Heart right ventricle (tissue), 16 donors: ENCODE results near the gene LDLRAD1. TPM values are rescaled to one million over a fixed set of nuclear protein-coding genes. Genes with fewer than 3 reads are reported as not detected.

Source experiments
- ATAC-seq, 8 donors: fragments of 200-7000 bp; cut with Tn5 transposase; one replicate each; pipeline ENCODE4 v1.9.1; 2020; ENCODE audit warnings: mild to moderate bottlenecking in 8 of 8, moderate library complexity in 8 of 8, moderate number of reproducible peaks in 1 of 8
- DNase-seq, 2 donors: peaks; one replicate each; pipeline ENCODE4 v3.0.0-alpha.2; 2020
- H3K27ac ChIP-seq, 10 donors: fragments of 200-600 bp; sonication (generic) in 2 of 10; one replicate each; pipeline versions ENCODE4 v1.5.0 to v1.8.0; 2020 to 2022; ENCODE audit warnings: mild to moderate bottlenecking in 3 of 10
- H3K27me3 ChIP-seq, 7 donors: fragments of 200-600 bp; one replicate each; pipeline ENCODE4 v1.8.0; 2021 to 2022; ENCODE audit warnings: mild to moderate bottlenecking in 2 of 7
- H3K36me3 ChIP-seq, 9 donors: fragments of 200-600 bp; sonication (generic) in 1 of 9; one replicate each; pipeline versions ENCODE4 v1.5.0 to v1.8.0; 2020 to 2022; ENCODE audit warnings: mild to moderate bottlenecking in 2 of 9
- H3K4me1 ChIP-seq, 9 donors: fragments of 200-600 bp; sonication (generic) in 1 of 9; one replicate each; pipeline versions ENCODE4 v1.5.0 to v1.8.0; 2020 to 2022; ENCODE audit warnings: mild to moderate bottlenecking in 4 of 9
- H3K4me3 ChIP-seq, 10 donors: fragments of 200-600 bp; sonication (generic) in 2 of 10; one replicate each; pipeline versions ENCODE4 v1.5.0 to v1.8.0; 2020 to 2022; ENCODE audit warnings: mild to moderate bottlenecking in 7 of 10, moderate library complexity in 2 of 10
- H3K9me3 ChIP-seq, 11 donors: fragments of 200-600 bp in 10 of 11; sonication (generic) in 2 of 11; one replicate each; pipeline versions ENCODE4 v1.5.0 to v1.8.0; 2013 to 2022; ENCODE audit warnings: mild to moderate bottlenecking in 2 of 11, control low read depth in 1 of 11, moderate library complexity in 1 of 11
- WGBS, 2 donors: extraction: QIAGEN DNeasy Blood & Tissue Kit; methylation state at CpG; one replicate each; pipeline ENCODE4 v1.1.7; 2013; ENCODE audit warnings: inconsistent platforms in 1 of 2; 5-methylcytosine and 5-hydroxymethylcytosine counted together
- intact Hi-C, 10 donors: fragments of 100-400 bp; cut with DNase I; formaldehyde crosslinking; loops; one replicate each; pipeline versions ENCODE4 v1.11.1 to v1.14.2; 2022
- polyA plus RNA-seq, 2 donors: library from polyadenylated mRNA; stranded (reverse); fragments of 200-250 nt; gene quantifications; one replicate each; pipeline ENCODE4 v1.2.3, GENCODE V29; 2013
- total RNA-seq, 10 donors: library from RNA; stranded (reverse); fragmentation: NEBNext Ultra II Directional in 3 of 10; extraction: Animal tissue kit (Norgen Biotek cat#: 25700) in 3 of 10; gene quantifications; one replicate each; pipeline versions ENCODE4 v1.2.1 to v1.2.4, GENCODE V29; 2021 to 2023
- TF ChIP-seq, protein P1 (sequence below), 9 donors: fragments of 200-600 bp; sonication (generic) in 2 of 9; IDR thresholded peaks; one replicate each; pipeline versions ENCODE4 v1.5.0 to v1.8.0; 2021 to 2022; ENCODE audit warnings: antibody characterized with exemption in 9 of 9, mild to moderate bottlenecking in 5 of 9, moderate library complexity in 1 of 9
- donor health status: Arrhythmogenic right ventricular cardiomyopathy.
- donor health status: ischemic (EF 13 %, LVEDD 7.1; RV severe dilation, severe dysfunction).
- donor health status: healthy with polysubstance abuse.
- donor health status: DM: no; HTN: yes; CAD: no.
- donor health status: DM: no; HTN: no; CAD: no.
- donor health status: ischemic (EF 25% LVEDD 6.9; RV normal size, moderate dysfunction).
- donor health status: ischemic (EF 25% LVEDD 5.7; RV mildly dilated, moderate dysfunction).
- donor health status: healthy.
- donor health status: DM: yes; HTN: yes; CAD: no.
- donor health status: Ischemic cardiomyopathy.
- donor health status: ischemic (EF 35%, LVEDD 5.7; RV mildly dilated, moderate dysfunction).
- donor health status: nonischemic (EF 11% LVEDD 7.7; RV severe dilation, severe dysfunction).
- donor health status: DM: yes; HTN: yes; CAD: no.
- donor health status: PGD.
- donor health status: ischemic (EF 29% LVEDD 5.4; RV normal size, mild dysfunction).
- donor health status: nonischemic (EF 23%, LVEDD 6.1; RV moderate dilation, normal function).

Gene LDLRAD1
- total and polyA plus RNA-seq, 12 donors = not detected

DNA sequence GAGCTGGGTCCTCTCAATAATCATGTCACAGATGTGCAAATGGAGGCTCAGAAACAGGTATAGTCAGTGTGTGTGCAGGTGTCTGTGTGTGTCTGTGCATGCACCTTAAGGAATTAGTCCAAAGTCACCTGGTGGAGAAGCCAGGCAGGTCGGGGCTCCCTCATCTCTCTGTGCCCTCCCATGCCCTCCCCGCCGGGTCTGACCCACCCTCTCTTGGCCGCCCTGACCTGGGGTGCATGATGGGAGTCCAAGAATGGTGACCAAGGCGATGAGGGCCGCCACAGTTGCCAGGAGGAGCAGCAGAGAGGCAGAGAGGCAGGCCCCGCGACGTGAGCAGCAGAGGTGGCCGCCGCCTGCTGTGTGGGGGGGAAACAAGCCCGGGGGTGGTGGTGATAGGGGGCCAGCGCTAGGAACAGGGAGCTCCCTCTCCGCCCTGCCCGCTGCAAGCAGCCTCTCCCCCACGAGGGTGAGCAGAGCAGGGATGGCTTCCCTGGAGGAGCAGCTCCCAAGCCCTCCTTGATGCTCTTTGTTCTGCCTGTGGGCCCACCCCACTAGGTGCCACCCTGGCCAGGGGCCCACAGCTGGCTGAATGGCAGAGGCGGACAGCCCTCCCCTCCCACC is 3.9 kb downstream of the LDLRAD1 start:
- ATAC-seq (no peak), DNase-seq (no peak)
- WGBS, 2 donors = 44 to 48% methylated on average over 15 to 17 of the region's 17 CpGs
- no peaks in the 10 kb centered on the region for H3K36me3 ChIP-seq
- H3K9me3 ChIP-seq = no peaks in the 10 kb centered on the region
- H3K4me1 ChIP-seq = no peaks in the 10 kb centered on the region
- H3K4me3 ChIP-seq = no peak overlapping the region
- peaks cover 0 to 54% (median 19%) of the 10 kb centered on the region in 7 donors for H3K27me3 ChIP-seq
- no peak overlapping the region for H3K27ac ChIP-seq
- intact Hi-C loops = no loop called here
- TF ChIP-seq, protein P1, sequence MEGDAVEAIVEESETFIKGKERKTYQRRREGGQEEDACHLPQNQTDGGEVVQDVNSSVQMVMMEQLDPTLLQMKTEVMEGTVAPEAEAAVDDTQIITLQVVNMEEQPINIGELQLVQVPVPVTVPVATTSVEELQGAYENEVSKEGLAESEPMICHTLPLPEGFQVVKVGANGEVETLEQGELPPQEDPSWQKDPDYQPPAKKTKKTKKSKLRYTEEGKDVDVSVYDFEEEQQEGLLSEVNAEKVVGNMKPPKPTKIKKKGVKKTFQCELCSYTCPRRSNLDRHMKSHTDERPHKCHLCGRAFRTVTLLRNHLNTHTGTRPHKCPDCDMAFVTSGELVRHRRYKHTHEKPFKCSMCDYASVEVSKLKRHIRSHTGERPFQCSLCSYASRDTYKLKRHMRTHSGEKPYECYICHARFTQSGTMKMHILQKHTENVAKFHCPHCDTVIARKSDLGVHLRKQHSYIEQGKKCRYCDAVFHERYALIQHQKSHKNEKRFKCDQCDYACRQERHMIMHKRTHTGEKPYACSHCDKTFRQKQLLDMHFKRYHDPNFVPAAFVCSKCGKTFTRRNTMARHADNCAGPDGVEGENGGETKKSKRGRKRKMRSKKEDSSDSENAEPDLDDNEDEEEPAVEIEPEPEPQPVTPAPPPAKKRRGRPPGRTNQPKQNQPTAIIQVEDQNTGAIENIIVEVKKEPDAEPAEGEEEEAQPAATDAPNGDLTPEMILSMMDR (IDR thresholded peaks at IDR 0.05) = no peak

DNA sequence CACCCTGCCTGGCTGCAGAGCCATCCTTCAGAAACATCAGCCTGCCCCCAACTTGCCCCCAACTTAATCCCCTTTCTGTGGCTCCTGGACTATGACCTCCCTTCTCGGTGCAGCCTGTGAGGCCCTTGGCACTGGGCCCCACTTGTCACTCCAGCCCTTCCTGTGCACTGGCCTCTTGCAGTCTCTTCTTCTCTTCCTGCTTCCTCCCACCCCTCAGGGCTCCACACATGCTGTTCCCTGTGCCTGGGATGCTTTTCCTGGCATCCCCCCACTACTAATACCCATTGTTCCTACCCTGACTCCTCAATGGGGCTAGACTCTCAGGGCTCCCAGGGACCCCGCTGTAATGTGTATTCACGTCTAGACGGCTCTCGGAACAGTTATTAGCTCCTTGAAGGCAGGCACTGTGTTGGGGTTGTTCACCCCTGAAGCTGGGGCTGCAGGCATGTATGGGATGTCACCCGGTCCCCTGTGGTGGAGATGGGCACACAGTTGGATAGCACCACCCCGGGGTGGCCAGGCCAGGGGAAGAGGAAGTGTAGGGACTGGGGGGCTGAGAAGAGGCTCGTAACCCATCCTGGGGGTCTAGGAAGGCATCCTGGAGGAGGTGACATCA is 4.5 kb downstream of the LDLRAD1 start:
- intact Hi-C loops = no loop called here
- no peaks in the 10 kb centered on the region for H3K4me1 ChIP-seq
- H3K27ac ChIP-seq = no peak overlapping the region
- no peak for ATAC-seq
- peaks cover 0 to 54% (median 19%) of the 10 kb centered on the region in 7 donors for H3K27me3 ChIP-seq
- H3K36me3 ChIP-seq = no peaks in the 10 kb centered on the region
- H3K9me3 ChIP-seq = no peaks in the 10 kb centered on the region
- WGBS, 2 donors = 78 to 79% methylated on average over 8 of the region's 8 CpGs
- no peak overlapping the region for H3K4me3 ChIP-seq
- no peak for DNase-seq
- TF ChIP-seq, protein P1 (IDR thresholded peaks at IDR 0.05) = no peak

- H3K4me3 ChIP-seq = no peak overlapping the region
- ATAC-seq = no peak
- no peak for DNase-seq
- intact Hi-C loops = no loop called here
- peaks cover 0 to 54% (median 19%) of the 10 kb centered on the region in 7 donors for H3K27me3 ChIP-seq
- no peaks in the 10 kb centered on the region for H3K9me3 ChIP-seq
- TF ChIP-seq, protein P1 (IDR thresholded peaks at IDR 0.05) = no peak
- H3K4me1 ChIP-seq = no peaks in the 10 kb centered on the region
- no peak overlapping the region for H3K27ac ChIP-seq
- H3K36me3 ChIP-seq = no peaks in the 10 kb centered on the region
- WGBS, 2 donors = 84 to 85% methylated on average over 8 of the region's 8 CpGs
These were observed 5.1 kb downstream of the LDLRAD1 start for GRCh38 chr1:54012863-54013262.

DNA sequence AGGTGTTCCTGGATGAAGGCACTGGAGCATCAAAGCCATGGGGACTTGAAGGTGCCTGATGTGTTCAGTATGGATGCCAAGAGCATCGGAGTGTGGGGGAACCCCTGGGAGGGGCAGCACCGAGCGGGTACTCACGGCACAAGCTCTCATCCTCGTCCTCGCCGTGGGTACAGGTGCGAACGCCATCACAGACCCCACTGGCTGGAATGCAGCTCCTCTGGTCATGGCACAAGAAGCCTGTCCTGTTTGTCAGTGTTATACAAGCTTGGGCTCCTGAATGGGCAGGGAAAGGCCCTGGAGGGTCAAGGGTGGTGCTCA is 6.0 kb downstream of the LDLRAD1 start:
- ATAC-seq = no peak
- Histone ChIP-seq H3K27me3 (peaks cover 0 to 51% (median 19%) of the 10 kb centered on the region in 7 donors), H3K9me3 (no peaks in the 10 kb centered on the region), H3K4me1 (no peaks in the 10 kb centered on the region), H3K27ac (no peak overlapping the region), H3K4me3 (no peak overlapping the region), H3K36me3 (no peaks in the 10 kb centered on the region)
- WGBS, 2 donors = 86 to 90% methylated on average over 9 of the region's 9 CpGs
- intact Hi-C loops = no loop called here
- TF ChIP-seq, protein P1 (IDR thresholded peaks at IDR 0.05) = no peak
- DNase-seq = no peak
